ENCODE measurements around the gene CACNA2D3. TPM values are rescaled to one million over a fixed set of nuclear protein-coding genes. Genes with fewer than 3 reads are reported as not detected.

The CACNA2D3 gene
- total RNA-seq, 1 experiment from 2014 or later = not detected

DNA sequence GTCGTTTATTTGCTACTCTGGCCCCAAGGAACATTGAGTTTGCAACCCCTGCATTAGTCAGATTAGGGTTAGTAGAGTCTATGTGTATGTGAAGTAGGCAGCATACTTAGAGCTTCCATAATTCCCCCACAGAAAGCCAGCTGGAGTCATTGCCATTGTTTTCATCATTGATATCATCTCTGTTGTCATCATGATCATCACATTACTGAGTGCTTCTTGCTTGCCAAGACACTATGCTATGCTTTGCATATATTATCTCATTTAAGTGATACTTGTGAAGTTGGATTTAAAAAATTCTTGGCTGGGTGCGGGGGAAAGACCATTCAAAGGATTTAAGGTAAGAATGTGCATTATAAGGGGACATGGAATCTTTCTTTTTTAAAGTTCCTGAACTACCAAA is 209.0 kb downstream of the CACNA2D3 start:
- DNase-seq (ENCODE audit: low spot score) = no peak

DNA sequence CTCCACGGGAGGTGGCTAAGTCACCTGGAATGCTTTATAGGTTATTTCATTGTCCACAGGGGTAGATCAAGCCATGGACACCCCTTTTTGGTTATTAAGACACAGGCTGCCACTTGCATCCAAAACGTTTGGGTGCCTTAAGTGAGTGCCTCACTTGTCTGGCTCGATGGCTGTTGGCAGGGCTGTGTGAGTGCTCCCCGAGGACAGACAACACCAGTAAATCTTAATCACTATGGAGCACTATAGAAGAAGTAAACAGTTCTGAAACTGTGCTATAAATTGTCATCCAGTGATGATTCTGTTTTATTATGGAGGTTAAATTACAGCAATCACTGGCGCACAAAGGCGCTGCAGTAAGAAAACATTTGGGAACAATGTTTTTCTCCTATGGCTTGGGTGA is 215.5 kb downstream of the CACNA2D3 start:
- DNase-seq (ENCODE audit: low spot score) = no peak

- no peak for DNase-seq (ENCODE audit: low spot score)
Observed at GRCh38 chr3:54339608-54340007, 217.3 kb downstream of the CACNA2D3 start.

DNA sequence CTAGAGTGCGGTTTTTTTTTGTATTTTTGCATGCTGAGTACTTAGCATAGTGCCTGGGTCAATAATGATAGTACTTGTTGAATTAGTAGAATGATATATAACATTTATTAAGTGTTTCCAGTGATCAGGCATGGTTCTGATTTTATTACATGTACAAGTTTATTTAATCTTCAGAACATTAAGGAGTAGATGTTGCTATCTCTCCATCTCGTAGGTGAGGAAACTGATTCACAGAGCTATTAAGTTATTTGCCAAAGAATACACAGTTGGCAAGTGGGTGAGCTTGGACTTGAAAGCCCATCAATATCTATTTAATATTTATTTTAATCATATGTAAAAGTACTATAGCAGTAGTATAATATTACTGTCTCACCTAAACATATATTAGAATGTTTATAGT is 219.5 kb downstream of the CACNA2D3 start:
- DNase-seq (ENCODE audit: low spot score) = no peak

GRCh38 chr3:54342676-54343075 is 220.3 kb downstream of the CACNA2D3 start:
- no peak for DNase-seq (ENCODE audit: low spot score)

- DNase-seq (ENCODE audit: low spot score) = no peak
Observed at GRCh38 chr3:54343495-54343894, 221.1 kb downstream of the CACNA2D3 start.

- no peak for DNase-seq (ENCODE audit: low spot score)
Observed at GRCh38 chr3:54344601-54345231, 222.4 kb downstream of the CACNA2D3 start.

DNA sequence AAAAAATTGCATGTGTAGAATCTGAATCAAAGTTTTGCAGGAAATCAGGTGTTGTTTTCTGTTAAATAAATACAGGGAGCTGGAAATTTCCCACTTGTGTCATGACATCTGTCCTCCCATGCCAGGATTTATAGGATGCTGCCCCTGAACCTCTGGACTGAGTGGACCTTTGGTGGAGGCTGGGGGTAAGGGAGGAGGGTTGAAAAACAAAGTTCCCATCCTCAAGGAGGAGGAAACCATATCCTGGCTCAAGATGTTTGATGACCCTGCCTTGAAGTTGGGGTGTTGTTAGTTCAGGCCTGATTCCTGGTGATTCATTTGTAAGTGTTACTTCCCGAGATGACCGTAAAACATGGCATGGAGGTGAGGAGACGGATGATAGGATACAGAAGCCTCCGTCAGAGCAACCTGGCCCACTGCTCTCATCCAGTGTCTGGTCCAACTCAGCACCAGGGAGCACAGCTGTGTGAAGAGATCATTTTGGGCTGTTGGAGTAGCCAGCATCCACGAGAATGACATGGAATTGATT is 223.6 kb downstream of the CACNA2D3 start:
- DNase-seq (ENCODE audit: low spot score) = no peak

- DNase-seq (ENCODE audit: low spot score) = no peak
Observed at GRCh38 chr3:54347060-54347459, 224.7 kb downstream of the CACNA2D3 start.

GRCh38 chr3:54347933-54348332 is 225.6 kb downstream of the CACNA2D3 start:
- DNase-seq (ENCODE audit: low spot score) = no peak

DNA sequence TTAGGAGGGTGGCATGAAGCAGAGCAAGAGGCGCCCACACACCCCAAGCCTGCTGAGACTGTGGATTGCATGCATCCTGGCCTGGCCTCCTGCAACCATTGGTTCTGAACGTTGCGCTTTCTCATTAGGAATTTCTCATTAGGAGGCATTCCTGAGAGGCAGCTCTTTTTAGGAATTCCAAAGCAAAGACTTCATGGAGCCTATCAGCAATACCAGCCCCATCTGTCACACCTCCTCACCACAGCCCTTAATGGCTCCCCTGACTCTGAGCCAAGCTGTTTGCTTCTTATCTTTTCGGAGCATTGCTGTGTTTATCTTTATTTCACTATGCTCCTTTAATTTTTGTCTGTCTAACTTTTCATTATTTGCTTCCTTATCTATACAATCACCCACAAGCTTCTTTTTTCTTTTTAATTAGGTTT is 226.9 kb downstream of the CACNA2D3 start:
- no peak for DNase-seq (ENCODE audit: low spot score)

GRCh38 chr3:54349691-54350090 is 227.3 kb downstream of the CACNA2D3 start:
- no peak for DNase-seq (ENCODE audit: low spot score)

DNA sequence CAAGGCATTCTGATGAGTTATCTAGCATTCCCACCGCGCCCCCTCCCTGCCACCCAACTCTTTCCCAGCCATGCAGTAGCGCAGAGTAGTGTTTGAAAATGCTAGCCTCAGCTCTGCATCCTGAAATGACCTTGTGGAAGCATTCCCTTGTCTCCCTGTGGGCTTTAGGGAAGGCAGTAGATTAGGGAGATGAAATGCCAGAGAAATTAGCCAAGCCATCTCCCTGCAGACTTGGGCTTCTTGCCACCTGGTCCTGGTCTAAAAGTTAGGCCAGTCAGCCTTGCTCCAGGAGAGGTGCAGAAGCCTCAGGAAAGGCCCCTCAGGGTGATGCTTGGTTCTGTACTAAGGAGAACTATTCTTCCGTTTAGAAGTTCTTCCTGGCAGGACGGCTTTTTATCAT is 231.2 kb downstream of the CACNA2D3 start:
- DNase-seq (ENCODE audit: low spot score) = no peak

DNA sequence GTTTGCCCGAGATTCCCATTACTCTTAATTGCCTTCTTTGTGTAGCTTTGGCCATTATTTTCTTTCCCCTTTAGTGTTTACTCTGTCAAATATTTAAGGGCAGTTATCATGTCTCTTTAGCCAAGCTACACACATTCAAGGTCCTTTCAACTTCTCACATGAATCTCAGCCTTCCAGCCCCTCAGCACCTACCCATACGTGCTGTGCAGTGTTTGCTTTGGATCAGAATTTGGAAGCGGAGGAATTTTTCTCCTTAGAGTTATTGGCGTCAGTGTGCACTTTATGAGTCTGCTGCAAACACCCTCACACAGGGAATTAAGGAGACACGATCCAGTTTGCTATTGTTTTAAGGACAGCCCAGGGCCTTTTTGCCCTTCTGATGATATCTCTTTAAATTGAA is 231.6 kb downstream of the CACNA2D3 start:
- DNase-seq (ENCODE audit: low spot score) = no peak

GRCh38 chr3:54355800-54356199 is 233.4 kb downstream of the CACNA2D3 start:
- DNase-seq (ENCODE audit: low spot score) = no peak

GRCh38 chr3:54356261-54357045 is 234.1 kb downstream of the CACNA2D3 start:
- DNase-seq (ENCODE audit: low spot score) = no peak

- DNase-seq (ENCODE audit: low spot score) = no peak
Observed at GRCh38 chr3:54357301-54357700, 234.9 kb downstream of the CACNA2D3 start.

- DNase-seq (ENCODE audit: low spot score) = no peak
Observed at GRCh38 chr3:54358316-54358715, 236.0 kb downstream of the CACNA2D3 start.

DNA sequence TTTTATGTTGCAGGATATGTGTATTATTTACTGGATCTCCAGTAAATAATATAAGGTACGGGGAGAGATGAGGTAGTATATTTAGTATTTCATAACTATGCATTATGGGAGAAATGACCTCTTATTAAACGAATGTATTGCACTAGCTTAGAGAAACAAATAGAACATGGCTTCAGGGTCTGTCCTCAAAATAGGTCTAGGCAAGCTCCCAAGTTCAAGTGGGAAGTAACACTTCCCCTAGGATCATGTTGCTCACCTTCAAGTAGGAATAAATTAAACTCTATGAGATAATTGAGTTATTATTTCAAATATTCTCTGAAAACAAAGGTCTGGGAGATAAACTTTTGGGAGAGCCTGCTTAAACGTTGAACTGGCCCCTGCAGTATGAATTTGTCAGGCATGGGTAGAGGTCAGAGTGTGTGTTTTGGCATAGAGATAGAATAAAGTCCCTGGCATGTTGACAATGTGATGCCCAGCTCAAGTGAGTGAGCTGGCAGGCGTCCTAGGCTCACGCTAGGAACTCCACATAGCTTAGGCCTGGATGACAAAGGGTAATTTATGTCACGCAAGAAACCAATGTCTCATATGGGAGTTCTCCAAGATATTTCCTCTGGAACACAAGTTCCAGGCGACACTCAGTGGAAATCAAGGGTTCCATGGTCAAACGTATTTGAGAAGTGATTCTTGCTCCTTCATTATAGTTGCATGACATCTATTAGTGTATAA is 236.8 kb downstream of the CACNA2D3 start:
- DNase-seq (ENCODE audit: low spot score) = no peak

DNA sequence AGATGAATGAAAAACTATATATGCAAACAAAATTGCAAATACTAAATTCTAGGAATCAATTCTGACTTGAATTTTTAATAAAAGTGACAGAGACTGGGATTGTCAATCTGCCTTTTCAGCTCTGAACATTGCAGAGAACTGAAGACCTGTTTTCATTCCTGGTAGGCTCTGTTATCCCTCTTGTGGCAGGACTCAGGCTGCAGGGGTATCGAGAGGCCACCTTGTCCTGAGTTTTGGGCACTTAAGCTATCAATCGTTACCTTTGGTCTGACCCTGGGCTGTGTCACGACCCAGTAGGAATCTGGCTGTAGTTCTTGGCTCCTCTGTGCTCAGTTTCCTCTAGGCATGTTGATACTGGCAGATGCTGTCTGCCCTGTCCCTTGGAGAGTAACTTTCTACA is 238.0 kb downstream of the CACNA2D3 start:
- no peak for DNase-seq (ENCODE audit: low spot score)

DNA sequence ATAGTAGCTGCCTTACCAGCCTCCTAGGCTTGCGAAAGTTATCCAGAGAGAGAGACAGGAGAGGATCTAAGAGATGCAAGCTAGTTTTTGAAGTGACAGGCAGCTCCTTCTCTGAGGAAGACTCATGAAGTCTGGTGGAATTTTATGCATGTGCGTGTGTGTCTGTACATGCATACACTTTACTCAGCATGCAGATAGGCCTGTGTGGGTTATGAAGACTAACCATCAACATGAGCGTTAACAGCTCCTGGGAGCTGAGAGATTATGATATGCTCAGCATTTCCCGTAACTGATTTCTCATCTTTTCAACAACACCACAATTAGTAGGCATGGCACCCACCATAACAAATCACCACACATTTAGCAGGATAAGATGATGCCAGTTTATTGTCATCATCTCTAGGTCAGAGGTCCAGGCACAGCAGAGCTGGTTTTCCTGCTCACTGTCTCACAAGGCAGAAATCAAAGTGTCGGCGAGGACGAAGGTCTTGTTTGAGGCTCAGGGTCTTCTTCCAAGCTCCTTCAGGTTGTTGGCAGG is 239.5 kb downstream of the CACNA2D3 start:
- DNase-seq (ENCODE audit: low spot score) = no peak

Measured in HT-29 (cell line).